Measurements from ENCODE around the gene MVD. TPM values are rescaled to one million over a fixed set of nuclear protein-coding genes. Genes with fewer than 3 reads are reported as not detected.

Gene MVD
- total RNA-seq, 1 experiment from 2014 or later, result 38.3 TPM

DNA sequence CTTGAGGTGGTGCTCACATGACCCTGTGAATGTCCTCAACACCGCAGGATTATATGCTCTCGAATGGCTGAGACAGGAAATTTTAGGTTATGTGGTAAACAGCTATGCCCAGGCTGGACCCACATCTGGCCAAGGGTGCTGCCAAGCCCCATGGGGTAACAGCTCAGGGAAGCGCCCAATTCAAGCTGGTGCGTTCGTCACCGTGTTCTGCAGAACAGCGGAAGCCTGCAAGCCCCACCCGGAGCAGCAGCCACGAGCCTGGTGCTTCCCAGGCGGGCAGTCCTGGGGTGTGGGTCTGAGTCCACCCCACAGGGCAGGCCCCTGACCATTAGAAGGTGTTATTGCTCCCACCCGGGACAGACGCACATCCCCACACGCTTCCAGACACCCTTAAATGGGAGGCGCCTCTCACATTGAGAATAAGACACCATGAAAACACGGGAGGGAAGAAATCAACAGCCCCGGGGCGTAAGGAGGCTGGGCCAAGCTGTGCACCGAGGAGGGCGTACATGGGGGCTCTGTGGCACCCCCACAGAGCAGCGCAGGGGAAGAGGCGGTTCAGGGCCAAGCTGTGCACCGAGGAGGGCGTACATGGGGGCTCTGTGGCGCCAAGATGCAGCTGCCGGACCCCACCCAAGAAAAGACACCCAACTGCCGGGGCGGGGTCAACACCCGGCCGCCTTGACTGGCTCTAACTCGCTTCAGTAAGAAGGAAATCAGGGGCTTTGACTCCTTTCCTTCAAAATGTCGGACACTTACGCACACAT is 9.1 kb downstream of the MVD start:
- POLR2A ChIA-PET (ENCODE audit: unreplicated experiment), result no interaction called here
- BruUV-seq (replicated peaks), result no TSS peak
- no peak for ATAC-seq

GRCh38 chr16:88653101-88653500 is 9.8 kb downstream of the MVD start:
- H2AFZ ChIP-seq (ENCODE audit: low read length), result no peak overlapping the region
- H3K79me2 ChIP-seq (ENCODE audit: low read length), result no peaks in the 10 kb centered on the region
- no peak for DNase-seq
- H3K9me2 ChIP-seq (replicated peaks; ENCODE audit: low read length), result no peaks in the 10 kb centered on the region
- no peak overlapping the region for H3K9ac ChIP-seq (ENCODE audit: low read length)
- ATAC-seq, result no peak
- CTCF ChIA-PET, result no interaction called here
- POLR2A ChIA-PET (ENCODE audit: unreplicated experiment), result no interaction called here
- H3K4me1 ChIP-seq (ENCODE audit: insufficient read depth, low read length), result no peaks in the 10 kb centered on the region
- H3K9me3 ChIP-seq (ENCODE audit: low read length), result no peaks in the 10 kb centered on the region
- H3K4me2 ChIP-seq (ENCODE audit: low read length), result no peak overlapping the region
- no peaks in the 10 kb centered on the region for H3F3A ChIP-seq (ENCODE audit: low read length, unreplicated experiment)
- intact Hi-C loops (cut with micrococcal nuclease), result no loop called here
- H3K27ac ChIP-seq (ENCODE audit: low read length), result no peak overlapping the region
- no peaks in the 10 kb centered on the region for H4K20me1 ChIP-seq (ENCODE audit: low read length)
- H3K4me3 ChIP-seq (ENCODE audit: low read length), result no peak overlapping the region
- no TSS peak for BruUV-seq (replicated peaks)
- no peaks in the 10 kb centered on the region for H3K36me3 ChIP-seq (ENCODE audit: low read depth, low read length)
- no peaks in the 10 kb centered on the region for H3K27me3 ChIP-seq (ENCODE audit: low read length)
- TF ChIP-seq EZH2 (IDR thresholded peaks at IDR 0.05; ENCODE audit: low read length, unreplicated experiment), result no peak
- TF ChIP-seq, protein P1, sequence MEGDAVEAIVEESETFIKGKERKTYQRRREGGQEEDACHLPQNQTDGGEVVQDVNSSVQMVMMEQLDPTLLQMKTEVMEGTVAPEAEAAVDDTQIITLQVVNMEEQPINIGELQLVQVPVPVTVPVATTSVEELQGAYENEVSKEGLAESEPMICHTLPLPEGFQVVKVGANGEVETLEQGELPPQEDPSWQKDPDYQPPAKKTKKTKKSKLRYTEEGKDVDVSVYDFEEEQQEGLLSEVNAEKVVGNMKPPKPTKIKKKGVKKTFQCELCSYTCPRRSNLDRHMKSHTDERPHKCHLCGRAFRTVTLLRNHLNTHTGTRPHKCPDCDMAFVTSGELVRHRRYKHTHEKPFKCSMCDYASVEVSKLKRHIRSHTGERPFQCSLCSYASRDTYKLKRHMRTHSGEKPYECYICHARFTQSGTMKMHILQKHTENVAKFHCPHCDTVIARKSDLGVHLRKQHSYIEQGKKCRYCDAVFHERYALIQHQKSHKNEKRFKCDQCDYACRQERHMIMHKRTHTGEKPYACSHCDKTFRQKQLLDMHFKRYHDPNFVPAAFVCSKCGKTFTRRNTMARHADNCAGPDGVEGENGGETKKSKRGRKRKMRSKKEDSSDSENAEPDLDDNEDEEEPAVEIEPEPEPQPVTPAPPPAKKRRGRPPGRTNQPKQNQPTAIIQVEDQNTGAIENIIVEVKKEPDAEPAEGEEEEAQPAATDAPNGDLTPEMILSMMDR (conservative IDR thresholded peaks at IDR 0.05; ENCODE audit: low read depth, low read length), result no peak
- no peak for TF ChIP-seq EZH2phosphoT487 (IDR thresholded peaks at IDR 0.05; ENCODE audit: borderline replicate concordance, low read length)

More for the DNA sequence above, 9.1 kb downstream of the MVD start:
- Histone ChIP-seq H3F3A (ENCODE audit: low read length, unreplicated experiment) (no peaks in the 10 kb centered on the region), H3K36me3 (ENCODE audit: low read depth, low read length) (no peaks in the 10 kb centered on the region), H3K9ac (ENCODE audit: low read length) (no peak overlapping the region), H3K4me1 (ENCODE audit: insufficient read depth, low read length) (no peaks in the 10 kb centered on the region), H3K4me2 (ENCODE audit: low read length) (no peak overlapping the region), H3K4me3 (ENCODE audit: low read length) (no peak overlapping the region), H3K79me2 (ENCODE audit: low read length) (no peaks in the 10 kb centered on the region), H3K9me2 (replicated peaks; ENCODE audit: low read length) (no peaks in the 10 kb centered on the region), H3K9me3 (ENCODE audit: low read length) (no peaks in the 10 kb centered on the region), H3K27ac (ENCODE audit: low read length) (no peak overlapping the region), H3K27me3 (ENCODE audit: low read length) (no peaks in the 10 kb centered on the region), H4K20me1 (ENCODE audit: low read length) (no peaks in the 10 kb centered on the region), H2AFZ (ENCODE audit: low read length) (no peak overlapping the region)
- CTCF ChIA-PET, result no interaction called here
- no peak for DNase-seq
- TF ChIP-seq EZH2 (IDR thresholded peaks at IDR 0.05; ENCODE audit: low read length, unreplicated experiment) (no peak), EZH2phosphoT487 (IDR thresholded peaks at IDR 0.05; ENCODE audit: borderline replicate concordance, low read length) (no peak)
- TF ChIP-seq, protein P1 (conservative IDR thresholded peaks at IDR 0.05; ENCODE audit: low read depth, low read length), result no peak
- intact Hi-C loops (cut with micrococcal nuclease), result no loop called here

DNA sequence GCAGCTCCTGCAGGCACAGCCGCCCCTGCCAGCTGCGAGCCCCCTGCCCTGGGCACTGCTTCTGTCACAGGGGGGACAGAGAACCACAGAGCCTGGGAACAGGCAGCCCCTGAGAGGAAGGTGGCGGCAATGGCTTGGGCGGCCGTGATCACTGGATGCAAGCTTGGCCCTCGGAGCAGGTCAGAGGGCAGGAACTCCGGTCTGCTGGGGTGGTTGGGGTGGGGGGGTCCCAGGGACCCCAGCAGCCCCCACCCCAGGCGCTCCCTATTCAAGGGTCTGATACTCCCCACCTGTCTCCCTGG is 10.2 kb downstream of the MVD start:
- DNase-seq (no peak), ATAC-seq (no peak)
- no peaks in the 10 kb centered on the region for H3K36me3 ChIP-seq (ENCODE audit: low read depth, low read length)
- H3K9ac ChIP-seq (ENCODE audit: low read length), result no peak overlapping the region
- ChIA-PET POLR2A (ENCODE audit: unreplicated experiment) (no interaction called here), CTCF (no interaction called here)
- no peaks in the 10 kb centered on the region for H3K4me1 ChIP-seq (ENCODE audit: insufficient read depth, low read length)
- H3F3A ChIP-seq (ENCODE audit: low read length, unreplicated experiment), result no peaks in the 10 kb centered on the region
- H3K4me3 ChIP-seq (ENCODE audit: low read length), result no peak overlapping the region
- intact Hi-C loops (cut with micrococcal nuclease), result no loop called here
- BruUV-seq (replicated peaks), result no TSS peak
- no peak overlapping the region for H3K27ac ChIP-seq (ENCODE audit: low read length)
- H4K20me1 ChIP-seq (ENCODE audit: low read length), result no peaks in the 10 kb centered on the region
- no peaks in the 10 kb centered on the region for H3K79me2 ChIP-seq (ENCODE audit: low read length)
- H3K9me2 ChIP-seq (replicated peaks; ENCODE audit: low read length), result no peaks in the 10 kb centered on the region
- no peaks in the 10 kb centered on the region for H3K27me3 ChIP-seq (ENCODE audit: low read length)
- no peak overlapping the region for H2AFZ ChIP-seq (ENCODE audit: low read length)
- TF ChIP-seq EZH2 (IDR thresholded peaks at IDR 0.05; ENCODE audit: low read length, unreplicated experiment) (no peak), EZH2phosphoT487 (IDR thresholded peaks at IDR 0.05; ENCODE audit: borderline replicate concordance, low read length) (no peak)
- TF ChIP-seq, protein P1 (conservative IDR thresholded peaks at IDR 0.05; ENCODE audit: low read depth, low read length), result no peak
- no peaks in the 10 kb centered on the region for H3K9me3 ChIP-seq (ENCODE audit: low read length)
- H3K4me2 ChIP-seq (ENCODE audit: low read length), result no peak overlapping the region
